ENCODE measurements around the gene SLC30A4. TPM values are rescaled to one million over a fixed set of nuclear protein-coding genes. Genes with fewer than 3 reads are reported as not detected.

SLC30A4 gene, protein sequence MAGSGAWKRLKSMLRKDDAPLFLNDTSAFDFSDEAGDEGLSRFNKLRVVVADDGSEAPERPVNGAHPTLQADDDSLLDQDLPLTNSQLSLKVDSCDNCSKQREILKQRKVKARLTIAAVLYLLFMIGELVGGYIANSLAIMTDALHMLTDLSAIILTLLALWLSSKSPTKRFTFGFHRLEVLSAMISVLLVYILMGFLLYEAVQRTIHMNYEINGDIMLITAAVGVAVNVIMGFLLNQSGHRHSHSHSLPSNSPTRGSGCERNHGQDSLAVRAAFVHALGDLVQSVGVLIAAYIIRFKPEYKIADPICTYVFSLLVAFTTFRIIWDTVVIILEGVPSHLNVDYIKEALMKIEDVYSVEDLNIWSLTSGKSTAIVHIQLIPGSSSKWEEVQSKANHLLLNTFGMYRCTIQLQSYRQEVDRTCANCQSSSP
- total RNA-seq, result 7.1 and 11.9 TPM in 2 replicates

GRCh38 chr15:45522328-45523165 is at the start of gene SLC30A4:
Gene SLC30A4, minus strand, starts transcription at chr15:45522755. Its CDS starts 401 bp downstream, at chr15:45522354.

Other genes starting within 250 kb of the SLC30A4 start
- 0.25 and 0.44 TPM in 2 replicates for gene GATM, start 144.2 kb downstream of the SLC30A4 start, total RNA-seq
- gene BLOC1S6, start 64.6 kb upstream of the SLC30A4 start, total RNA-seq, result 87.2 and 92.4 TPM in 2 replicates
- 73.7 and 86.0 TPM in 2 replicates for gene SQOR, start 112.3 kb upstream of the SLC30A4 start, total RNA-seq